ENCODE measurements around the gene KRTAP9-3.
"Not testable (repeated sequence)": the region's sequence is repeated elsewhere in the genome, so short reads cannot be mapped to it uniquely, and the experiment has no call there.

The KRTAP9-3 gene

GRCh38 chr17:41267711-41268110 is 35.5 kb downstream of the KRTAP9-3 start:
- TF ChIP-seq CTCF (IDR thresholded peaks at IDR 0.05; ENCODE audit: borderline replicate concordance, extremely low read depth, low read length, poor library complexity, severe bottlenecking) (no peak), EZH2 (IDR thresholded peaks at IDR 0.05; ENCODE audit: borderline replicate concordance, low read depth, low read length, severe bottlenecking) (no peak)
- Histone ChIP-seq H3K9me3 (ENCODE audit: insufficient read depth, low read length, severe bottlenecking) (no peaks in the 10 kb centered on the region), H3K4me1 (ENCODE audit: insufficient read depth, low read length) (no peaks in the 10 kb centered on the region), H2AFZ (ENCODE audit: low read depth, low read length) (no peak overlapping the region), H3K27ac (ENCODE audit: low read length) (no peak overlapping the region), H3K9ac (ENCODE audit: low read depth, low read length) (no peak overlapping the region), H3K27me3 (ENCODE audit: insufficient read depth, low read length, poor library complexity) (peaks cover 10% of the 10 kb centered on the region), H3K4me2 (ENCODE audit: insufficient read depth, low read length) (no peak overlapping the region), H3K36me3 (ENCODE audit: insufficient read depth, low read length) (no peaks in the 10 kb centered on the region), H3K79me2 (ENCODE audit: insufficient read depth, low read length) (no peaks in the 10 kb centered on the region), H4K20me1 (ENCODE audit: insufficient read depth, low read length) (no peaks in the 10 kb centered on the region), H3K4me3 (ENCODE audit: low read depth in 1 of 2, low read length in 2 of 2) (no peak overlapping the region)
- DNase-seq (no peak), ATAC-seq (ENCODE audit: insufficient read depth, low read depth) (no peak)

GRCh38 chr17:41271323-41271722 is 39.1 kb downstream of the KRTAP9-3 start:
- H3K9me3 ChIP-seq (ENCODE audit: insufficient read depth, low read length, severe bottlenecking); H3K4me1 ChIP-seq (ENCODE audit: insufficient read depth, low read length); H3K27me3 ChIP-seq (ENCODE audit: insufficient read depth, low read length, poor library complexity); H4K20me1 ChIP-seq (ENCODE audit: insufficient read depth, low read length); H3K4me2 ChIP-seq (ENCODE audit: insufficient read depth, low read length); ATAC-seq (ENCODE audit: insufficient read depth, low read depth); H2AFZ ChIP-seq (ENCODE audit: low read depth, low read length); DNase-seq; H3K27ac ChIP-seq (ENCODE audit: low read length); H3K36me3 ChIP-seq (ENCODE audit: insufficient read depth, low read length); H3K4me3 ChIP-seq (ENCODE audit: low read depth in 1 of 2, low read length in 2 of 2); H3K9ac ChIP-seq (ENCODE audit: low read depth, low read length); H3K79me2 ChIP-seq (ENCODE audit: insufficient read depth, low read length): not testable (repeated sequence)

DNA sequence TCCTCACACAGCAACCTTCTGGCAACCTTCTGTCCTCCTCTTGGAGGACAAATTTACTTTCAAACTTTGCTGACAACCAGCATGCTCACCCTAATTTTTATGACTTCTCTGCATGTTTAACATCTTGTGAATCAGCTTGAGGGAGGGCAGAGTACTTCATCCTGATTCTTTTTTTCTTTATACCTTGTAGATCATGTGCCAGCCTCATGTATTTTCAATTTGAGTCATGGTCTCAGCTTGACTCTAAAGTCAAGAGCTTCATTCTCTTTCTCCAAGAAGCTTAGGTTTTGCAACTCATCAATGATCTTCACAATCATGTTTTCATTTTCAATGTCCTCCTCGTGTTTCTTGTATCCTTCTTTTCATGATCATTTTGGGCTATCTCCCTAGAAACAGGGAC is 39.6 kb downstream of the KRTAP9-3 start:
- Histone ChIP-seq H3K79me2 (ENCODE audit: insufficient read depth, low read length) (no peaks in the 10 kb centered on the region), H3K36me3 (ENCODE audit: insufficient read depth, low read length) (no peaks in the 10 kb centered on the region), H3K4me2 (ENCODE audit: insufficient read depth, low read length) (no peak overlapping the region), H4K20me1 (ENCODE audit: insufficient read depth, low read length) (peaks cover 3% of the 10 kb centered on the region; the same call in 1 of the 2 replicates), H3K4me1 (ENCODE audit: insufficient read depth, low read length) (no peaks in the 10 kb centered on the region), H3K9ac (ENCODE audit: low read depth, low read length) (no peak overlapping the region), H3K4me3 (ENCODE audit: low read depth in 1 of 2, low read length in 2 of 2) (no peak overlapping the region), H3K27ac (ENCODE audit: low read length) (no peak overlapping the region), H2AFZ (ENCODE audit: low read depth, low read length) (no peak overlapping the region), H3K27me3 (ENCODE audit: insufficient read depth, low read length, poor library complexity) (peaks cover 8% of the 10 kb centered on the region), H3K9me3 (ENCODE audit: insufficient read depth, low read length, severe bottlenecking) (no peaks in the 10 kb centered on the region)
- DNase-seq (no peak), ATAC-seq (ENCODE audit: insufficient read depth, low read depth) (no peak)
- TF ChIP-seq CTCF (IDR thresholded peaks at IDR 0.05; ENCODE audit: borderline replicate concordance, extremely low read depth, low read length, poor library complexity, severe bottlenecking): no peak

DNA sequence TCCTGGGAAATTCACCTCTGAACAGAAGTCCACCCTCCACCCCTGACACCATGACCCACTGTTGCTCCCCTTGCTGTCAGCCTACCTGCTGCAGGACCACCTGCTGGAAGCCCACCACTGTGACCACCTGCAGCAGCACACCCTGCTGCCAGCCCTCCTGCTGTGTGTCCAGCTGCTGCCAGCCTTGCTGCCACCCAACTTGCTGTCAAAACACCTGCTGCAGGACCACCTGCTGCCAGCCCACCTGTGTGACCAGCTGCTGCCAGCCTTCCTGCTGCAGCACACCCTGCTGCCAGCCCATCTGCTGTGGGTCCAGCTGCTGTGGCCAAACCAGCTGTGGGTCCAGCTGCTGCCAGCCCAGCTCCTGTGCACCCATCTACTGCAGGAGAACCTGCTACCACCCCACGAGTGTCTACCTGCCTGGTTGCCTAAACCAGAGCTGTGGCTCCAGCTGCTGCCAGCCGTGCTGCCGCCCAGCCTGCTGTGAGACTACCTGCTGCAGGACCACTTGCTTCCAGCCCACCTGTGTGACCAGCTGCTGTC is 43.5 kb downstream of the KRTAP9-3 start, which contains the start of gene KRTAP9-7:
KRTAP9-7 (plus strand) TSS at position 51 of the 543 bp plus-strand sequence; CDS start at position 51, 0 bp downstream.
- not testable (repeated sequence) for H3K4me3 ChIP-seq (ENCODE audit: low read depth in 1 of 2, low read length in 2 of 2); H2AFZ ChIP-seq (ENCODE audit: low read depth, low read length); H3K36me3 ChIP-seq (ENCODE audit: insufficient read depth, low read length); H3K27ac ChIP-seq (ENCODE audit: low read length); ATAC-seq (ENCODE audit: insufficient read depth, low read depth); H3K9ac ChIP-seq (ENCODE audit: low read depth, low read length); H3K4me1 ChIP-seq (ENCODE audit: insufficient read depth, low read length); H3K9me3 ChIP-seq (ENCODE audit: insufficient read depth, low read length, severe bottlenecking); H3K79me2 ChIP-seq (ENCODE audit: insufficient read depth, low read length); H4K20me1 ChIP-seq (ENCODE audit: insufficient read depth, low read length); DNase-seq; H3K27me3 ChIP-seq (ENCODE audit: insufficient read depth, low read length, poor library complexity); H3K4me2 ChIP-seq (ENCODE audit: insufficient read depth, low read length)
